Measurements from ENCODE around the gene GHRHR.

The GHRHR gene

DNA sequence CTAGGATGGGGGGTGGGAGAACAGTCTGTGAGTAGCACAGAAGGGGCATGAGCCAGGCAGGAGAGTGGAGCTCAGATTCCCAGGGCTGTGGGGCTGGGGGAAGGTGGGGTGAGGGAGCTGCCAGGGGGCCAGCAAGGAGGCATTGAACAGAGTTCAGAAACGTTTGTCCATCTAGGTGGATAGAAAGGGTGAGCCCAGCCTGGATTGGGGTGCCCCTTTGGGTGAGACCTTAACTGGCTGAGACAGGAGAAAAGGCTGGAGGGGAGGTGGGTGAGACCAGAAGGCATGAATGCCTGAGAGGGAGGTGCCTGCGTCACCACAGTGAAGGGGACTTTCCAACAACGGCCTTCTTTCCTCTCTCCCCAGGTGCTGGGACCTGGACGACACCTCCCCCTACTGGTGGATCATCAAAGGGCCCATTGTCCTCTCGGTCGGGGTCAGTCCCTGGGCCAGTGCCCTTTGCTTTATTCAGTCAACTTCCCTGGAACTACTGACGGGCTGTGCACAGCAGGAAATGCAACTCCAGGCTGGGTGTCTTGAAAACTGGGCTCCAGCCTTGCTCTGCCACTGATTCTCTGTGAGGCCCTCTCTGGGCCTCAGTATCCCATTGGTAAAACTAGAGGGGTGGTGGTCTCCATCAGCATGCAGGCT, 11.0 kb downstream of the GHRHR start:
- Histone ChIP-seq H3K4me3 (ENCODE audit: low read depth, low read length) (no peak overlapping the region), H3K36me3 (replicated peaks) (no peaks in the 10 kb centered on the region), H3K27me3 (replicated peaks) (peaks cover 21% of the 10 kb centered on the region), H3K27ac (no peak overlapping the region)
- TF ChIP-seq CTCF (IDR thresholded peaks at IDR 0.05; ENCODE audit: low read depth, low read length, missing control alignments): peak; percentile 82
- DNase-seq: peak; percentile 20
- in situ Hi-C loops (cut with HindIII; ENCODE audit: low pct_ligation_motif_present, low sequenced_read_pairs): no loop called here

GRCh38 chr7:30975256-30975899, 11.6 kb downstream of the GHRHR start:
- in situ Hi-C loops (cut with HindIII; ENCODE audit: low pct_ligation_motif_present, low sequenced_read_pairs): no loop called here
- no peaks in the 10 kb centered on the region for H3K36me3 ChIP-seq (replicated peaks)
- no peak for TF ChIP-seq CTCF (IDR thresholded peaks at IDR 0.05; ENCODE audit: low read depth, low read length, missing control alignments)
- no peak overlapping the region for H3K27ac ChIP-seq
- H3K27me3 ChIP-seq (replicated peaks): peaks cover 21% of the 10 kb centered on the region
- no peak overlapping the region for H3K4me3 ChIP-seq (ENCODE audit: low read depth, low read length)
- DNase-seq: no peak

DNA sequence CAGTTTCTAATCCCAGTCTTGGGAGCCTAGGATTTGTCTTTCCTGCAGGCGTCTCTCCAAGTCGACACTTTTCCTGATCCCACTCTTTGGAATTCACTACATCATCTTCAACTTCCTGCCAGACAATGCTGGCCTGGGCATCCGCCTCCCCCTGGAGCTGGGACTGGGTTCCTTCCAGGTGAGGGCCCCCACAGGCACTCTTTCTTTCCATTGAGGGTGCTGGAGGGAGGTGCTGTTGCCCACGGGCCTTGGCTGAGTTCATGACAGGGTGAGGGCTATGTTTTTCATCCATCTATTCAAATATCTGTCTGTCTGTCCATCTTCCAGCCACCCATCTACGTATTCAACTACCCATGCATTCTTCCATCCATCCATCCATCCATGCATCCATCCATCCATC, 12.6 kb downstream of the GHRHR start:
- H3K4me3 ChIP-seq (ENCODE audit: low read depth, low read length): no peak overlapping the region
- no peaks in the 10 kb centered on the region for H3K36me3 ChIP-seq (replicated peaks)
- in situ Hi-C loops (cut with HindIII; ENCODE audit: low pct_ligation_motif_present, low sequenced_read_pairs): no loop called here
- no peak overlapping the region for H3K27ac ChIP-seq
- no peak for DNase-seq
- peaks cover 18% of the 10 kb centered on the region for H3K27me3 ChIP-seq (replicated peaks)
- no peak for TF ChIP-seq CTCF (IDR thresholded peaks at IDR 0.05; ENCODE audit: low read depth, low read length, missing control alignments)

GRCh38 chr7:30977222-30977621, 13.5 kb downstream of the GHRHR start:
- Histone ChIP-seq H3K4me3 (ENCODE audit: low read depth, low read length) (no peak overlapping the region), H3K36me3 (replicated peaks) (no peaks in the 10 kb centered on the region), H3K27me3 (replicated peaks) (peaks cover 13% of the 10 kb centered on the region), H3K27ac (no peak overlapping the region)
- in situ Hi-C loops (cut with HindIII; ENCODE audit: low pct_ligation_motif_present, low sequenced_read_pairs): no loop called here
- TF ChIP-seq CTCF (IDR thresholded peaks at IDR 0.05; ENCODE audit: low read depth, low read length, missing control alignments): no peak
- DNase-seq: no peak

DNA sequence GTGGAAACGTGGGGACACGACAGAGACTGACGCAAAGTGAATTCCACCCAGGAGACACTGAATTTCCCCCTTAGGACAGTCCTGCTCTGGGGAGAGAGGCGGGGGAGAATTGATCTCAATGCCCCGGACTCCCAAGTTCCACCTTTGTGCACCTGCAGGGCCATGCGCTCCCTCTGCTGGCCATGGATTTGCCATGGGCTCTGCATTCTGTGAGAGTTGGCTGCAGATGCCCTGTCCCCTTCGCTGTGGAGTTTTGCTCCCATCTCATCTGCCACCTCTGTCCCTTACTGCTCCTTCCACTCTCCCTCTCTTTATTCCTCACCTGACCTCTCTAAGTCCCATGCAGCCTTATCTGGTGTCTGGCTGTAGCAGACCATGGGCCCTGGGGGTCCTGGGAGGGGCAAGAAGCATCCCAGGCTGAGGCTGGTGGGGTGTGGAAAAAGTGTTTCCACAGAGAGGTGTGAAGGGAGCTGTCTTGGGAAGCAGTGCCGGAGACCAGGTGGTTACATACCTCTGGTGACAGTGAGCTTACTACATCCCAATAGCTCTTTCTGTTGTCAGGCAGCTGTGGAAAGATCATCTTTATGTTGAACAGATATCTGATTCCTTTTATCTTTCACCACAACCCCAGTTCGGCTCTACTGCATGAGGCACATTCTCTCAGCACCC, 14.3 kb downstream of the GHRHR start:
- Histone ChIP-seq H3K4me3 (ENCODE audit: low read depth, low read length) (no peak overlapping the region), H3K36me3 (replicated peaks) (no peaks in the 10 kb centered on the region), H3K27me3 (replicated peaks) (peaks cover 8% of the 10 kb centered on the region), H3K27ac (no peak overlapping the region)
- no peak for DNase-seq
- in situ Hi-C loops (cut with HindIII; ENCODE audit: low pct_ligation_motif_present, low sequenced_read_pairs): no loop called here
- TF ChIP-seq CTCF (IDR thresholded peaks at IDR 0.05; ENCODE audit: low read depth, low read length, missing control alignments): peak; percentile 74
